GM10847 (cell line): ENCODE measurements around the gene USP3.

ENCODE experiments used
- POLR2A ChIP-seq: IDR thresholded peaks from 2 replicates; pipeline ENCODE4 v1.6.1; 2011; ENCODE audit not compliant: insufficient read length; ENCODE audit errors: extremely low read depth

The USP3 gene

DNA sequence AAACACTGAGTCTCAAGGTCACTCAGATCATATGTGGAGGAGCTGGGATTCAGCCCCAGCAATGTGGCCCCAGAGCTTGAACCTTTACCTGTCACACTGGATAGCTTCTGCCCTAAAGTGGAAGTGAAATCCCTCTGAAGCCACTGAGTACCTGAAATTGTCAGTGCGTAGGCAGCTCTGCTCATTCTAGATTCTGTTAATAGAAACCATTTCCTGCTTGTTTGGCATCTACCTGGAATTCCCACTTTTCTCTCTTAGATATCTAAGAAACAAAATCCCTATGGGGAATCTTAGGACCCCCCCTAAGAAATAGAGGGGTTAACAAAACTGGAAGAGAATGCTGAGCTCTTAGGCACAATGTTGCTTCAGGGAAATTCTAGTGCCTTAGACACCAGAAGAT lies 122.6 kb downstream of the USP3 start:
- no peak for TF ChIP-seq POLR2A

- no peak for TF ChIP-seq POLR2A
These were observed 123.9 kb downstream of the USP3 start for GRCh38 chr15:63628123-63628822.

DNA sequence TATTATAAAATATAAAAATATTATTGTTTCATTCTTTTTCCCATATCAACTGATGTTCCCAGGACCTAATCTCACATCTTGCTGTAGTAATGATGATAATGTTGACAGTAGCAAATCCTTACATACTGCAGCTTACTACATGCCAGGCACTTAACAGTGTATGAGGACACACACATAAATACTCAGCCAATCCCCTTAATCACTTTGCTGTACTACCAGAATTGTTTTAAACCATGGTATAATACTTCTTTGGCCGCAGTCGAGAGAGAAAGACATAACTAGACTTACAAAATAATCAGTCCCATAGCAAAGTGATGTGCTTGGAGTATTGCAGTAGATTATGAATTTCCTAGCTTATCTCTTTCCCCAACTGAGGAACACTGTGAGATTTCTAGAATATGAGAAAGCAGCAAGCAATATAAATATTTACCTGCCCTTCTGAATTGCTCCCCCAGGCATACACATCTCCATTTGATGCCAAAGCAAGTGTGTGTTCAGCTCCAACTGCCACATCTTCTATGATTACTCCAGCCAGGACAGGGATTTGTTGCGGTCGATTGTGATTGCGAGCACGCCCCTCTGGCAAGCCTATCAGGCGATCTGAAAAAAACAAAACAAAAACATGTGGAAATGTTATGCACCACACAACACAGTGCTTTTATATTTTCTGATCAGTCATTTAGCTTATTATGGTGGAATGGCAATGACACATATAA lies 125.8 kb downstream of the USP3 start:
- no peak for TF ChIP-seq POLR2A

- TF ChIP-seq POLR2A = no peak
These were observed 128.9 kb downstream of the USP3 start for GRCh38 chr15:63633312-63633711.

- TF ChIP-seq POLR2A = no peak
These were observed 129.8 kb downstream of the USP3 start for GRCh38 chr15:63634154-63634553.

DNA sequence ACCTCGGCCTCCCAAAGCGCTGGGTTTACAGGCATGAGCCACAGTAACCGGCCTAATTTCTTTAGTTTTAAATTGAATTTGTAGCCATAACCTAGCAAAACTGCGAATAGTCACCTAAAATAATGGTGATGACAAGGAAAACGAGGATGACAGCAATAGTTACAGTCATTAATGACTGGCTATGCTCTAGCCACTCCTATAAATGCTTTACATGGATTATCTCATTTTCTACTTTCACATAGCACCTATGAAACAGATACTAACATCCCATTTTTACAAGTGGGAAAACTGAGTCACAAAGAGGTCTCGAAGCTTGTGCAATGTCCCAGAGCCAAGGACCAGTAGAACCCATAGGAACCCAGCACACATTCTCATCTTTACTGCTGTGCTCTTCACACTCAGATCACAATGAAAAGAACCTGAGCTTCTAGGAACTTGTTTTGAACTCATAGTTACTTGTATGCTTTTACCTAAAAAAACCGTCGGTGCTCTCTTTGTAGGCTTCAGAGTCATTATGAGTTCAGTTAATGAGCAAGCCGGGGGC lies 132.2 kb downstream of the USP3 start:
- no peak for TF ChIP-seq POLR2A

DNA sequence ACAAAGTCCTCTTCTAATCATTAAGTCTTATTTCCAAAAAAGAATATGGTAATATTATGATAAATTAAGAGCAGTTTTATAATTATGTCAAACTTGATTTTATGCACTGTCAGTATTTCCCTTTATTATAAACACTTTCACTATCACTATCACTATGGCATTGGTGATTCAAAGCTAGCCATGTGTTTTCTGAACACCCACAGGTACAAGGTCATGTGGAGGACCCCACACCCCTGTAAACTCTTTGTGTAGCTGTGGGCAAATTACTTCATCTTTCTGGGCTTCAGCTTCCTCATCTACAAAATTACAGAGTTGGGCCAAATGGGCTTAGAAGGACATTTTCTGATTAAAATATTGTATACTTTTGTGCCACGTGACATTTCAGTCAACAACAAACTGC lies 134.4 kb downstream of the USP3 start:
- TF ChIP-seq POLR2A = no peak

GRCh38 chr15:63640146-63640545 lies 135.8 kb downstream of the USP3 start:
- TF ChIP-seq POLR2A = no peak
